Measurements from ENCODE around the gene MPP2. TPM values are rescaled to one million over a fixed set of nuclear protein-coding genes. Genes with fewer than 3 reads are reported as not detected.

The MPP2 gene
- 0.83 and 1.3 TPM in 2 replicates for total RNA-seq

DNA sequence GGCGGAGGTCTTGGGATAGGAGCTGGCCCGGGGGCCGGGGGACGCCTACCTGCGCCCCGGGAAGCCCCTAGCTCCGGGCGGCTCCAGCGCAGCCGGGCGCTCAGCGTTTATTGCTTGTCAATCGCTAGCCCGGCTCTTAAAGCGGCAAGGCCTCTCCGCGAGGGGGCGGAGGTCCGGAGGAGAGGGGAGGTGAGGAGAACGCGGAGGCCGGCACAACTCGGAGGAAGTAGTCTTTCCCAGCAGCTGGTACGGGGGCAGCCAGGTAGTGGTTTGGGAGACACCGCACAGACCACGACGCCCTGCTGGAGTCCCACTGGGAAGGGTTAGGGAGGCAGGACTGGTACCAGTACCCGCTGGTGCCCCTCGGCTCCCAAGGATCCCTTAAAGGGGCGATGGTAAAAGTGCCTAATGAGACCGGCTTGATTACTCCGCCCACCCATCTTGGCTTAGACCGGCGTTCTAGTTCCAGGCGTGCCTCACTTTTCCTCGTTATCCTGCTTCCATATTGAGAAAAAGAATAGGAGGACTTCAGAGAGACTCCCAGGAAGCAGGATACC, at the start of gene MPP2:
Gene MPP2 (minus strand): TSS at position 112 of the 557 bp plus-strand sequence. CDS start 3,076 bp downstream, outside the sequence.
- peak; percentile 78 for DNase-seq
- intact Hi-C loops (cut with micrococcal nuclease), result loop anchor here (5.0 kb wide), 1 partner anchor 90 kb away; no protein-coding TSS in a partner anchor
- Mint-ChIP-seq H3K4me3 (peak within 1 kb of the TSS; percentile 53), H3K27ac (no peak within 1 kb of the TSS), H3K4me1 (peaks cover 3% of the 10 kb centered on the region), H3K36me3 (ENCODE audit: low read depth) (no peaks in the 10 kb centered on the region), H3K27me3 (peaks cover 52% of the 10 kb centered on the region), H3K9me3 (no peaks in the 10 kb centered on the region)

DNA sequence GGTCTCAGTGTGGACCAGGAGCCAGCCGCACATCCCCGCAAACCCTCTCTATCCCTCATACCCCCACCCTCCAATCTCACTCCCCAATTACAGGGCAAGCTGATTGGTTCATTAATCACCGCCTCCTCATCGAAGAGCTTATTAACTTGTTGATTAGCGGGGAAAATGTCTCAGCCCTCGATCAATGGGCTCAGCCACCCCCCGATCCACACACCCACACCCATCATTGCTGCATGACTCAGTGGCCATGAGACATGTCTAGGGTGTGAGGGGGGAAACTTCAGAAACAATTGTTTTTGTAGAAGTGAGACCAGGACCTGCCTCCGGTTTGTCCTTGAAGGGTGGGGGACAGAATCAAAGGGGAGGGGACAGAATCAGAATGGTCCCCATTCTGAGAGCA, 48.9 kb upstream of the MPP2 start:
- H3K4me1 Mint-ChIP-seq, result peaks cover 2% of the 10 kb centered on the region
- H3K4me3 Mint-ChIP-seq, result no peak overlapping the region
- peaks cover 27% of the 10 kb centered on the region for H3K27me3 Mint-ChIP-seq
- no peaks in the 10 kb centered on the region for H3K36me3 Mint-ChIP-seq (ENCODE audit: low read depth)
- DNase-seq, result no peak
- intact Hi-C loops (cut with micrococcal nuclease), result no loop called here
- H3K9me3 Mint-ChIP-seq, result no peaks in the 10 kb centered on the region
- H3K27ac Mint-ChIP-seq, result no peak overlapping the region

DNA sequence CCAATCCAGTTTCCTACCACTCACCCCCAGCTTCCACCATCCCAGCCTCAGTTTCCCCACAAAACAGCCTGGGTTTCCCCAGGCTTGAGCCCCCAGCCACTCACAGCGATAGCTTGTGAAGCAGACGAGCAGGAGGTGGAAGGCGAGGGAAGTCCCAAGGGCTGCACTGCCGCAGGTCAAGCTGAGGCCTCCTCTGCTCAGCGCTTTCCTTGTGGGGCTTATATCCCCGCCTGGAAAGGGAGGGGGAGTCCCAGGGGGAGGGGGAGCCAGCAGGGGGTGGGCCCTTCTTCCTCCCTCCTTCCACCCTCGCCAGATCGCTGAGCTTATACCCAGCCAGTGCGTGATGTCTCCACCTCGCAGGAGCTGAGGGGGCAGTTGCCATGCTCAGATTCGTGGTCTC, 46.4 kb upstream of the MPP2 start, which contains the start of gene PYY:
Gene PYY (minus strand): TSS at position 195 of the 400 bp plus-strand sequence. CDS start 457 bp downstream, outside the sequence.
- H3K36me3 Mint-ChIP-seq (ENCODE audit: low read depth), result no peaks in the 10 kb centered on the region
- H3K4me1 Mint-ChIP-seq, result peaks cover 2% of the 10 kb centered on the region
- intact Hi-C loops (cut with micrococcal nuclease), result no loop called here
- H3K4me3 Mint-ChIP-seq, result peak within 1 kb of the TSS; percentile 14
- peaks cover 48% of the 10 kb centered on the region for H3K27me3 Mint-ChIP-seq
- H3K27ac Mint-ChIP-seq, result no peak within 1 kb of the TSS
- no peaks in the 10 kb centered on the region for H3K9me3 Mint-ChIP-seq
- no peak for DNase-seq

DNA sequence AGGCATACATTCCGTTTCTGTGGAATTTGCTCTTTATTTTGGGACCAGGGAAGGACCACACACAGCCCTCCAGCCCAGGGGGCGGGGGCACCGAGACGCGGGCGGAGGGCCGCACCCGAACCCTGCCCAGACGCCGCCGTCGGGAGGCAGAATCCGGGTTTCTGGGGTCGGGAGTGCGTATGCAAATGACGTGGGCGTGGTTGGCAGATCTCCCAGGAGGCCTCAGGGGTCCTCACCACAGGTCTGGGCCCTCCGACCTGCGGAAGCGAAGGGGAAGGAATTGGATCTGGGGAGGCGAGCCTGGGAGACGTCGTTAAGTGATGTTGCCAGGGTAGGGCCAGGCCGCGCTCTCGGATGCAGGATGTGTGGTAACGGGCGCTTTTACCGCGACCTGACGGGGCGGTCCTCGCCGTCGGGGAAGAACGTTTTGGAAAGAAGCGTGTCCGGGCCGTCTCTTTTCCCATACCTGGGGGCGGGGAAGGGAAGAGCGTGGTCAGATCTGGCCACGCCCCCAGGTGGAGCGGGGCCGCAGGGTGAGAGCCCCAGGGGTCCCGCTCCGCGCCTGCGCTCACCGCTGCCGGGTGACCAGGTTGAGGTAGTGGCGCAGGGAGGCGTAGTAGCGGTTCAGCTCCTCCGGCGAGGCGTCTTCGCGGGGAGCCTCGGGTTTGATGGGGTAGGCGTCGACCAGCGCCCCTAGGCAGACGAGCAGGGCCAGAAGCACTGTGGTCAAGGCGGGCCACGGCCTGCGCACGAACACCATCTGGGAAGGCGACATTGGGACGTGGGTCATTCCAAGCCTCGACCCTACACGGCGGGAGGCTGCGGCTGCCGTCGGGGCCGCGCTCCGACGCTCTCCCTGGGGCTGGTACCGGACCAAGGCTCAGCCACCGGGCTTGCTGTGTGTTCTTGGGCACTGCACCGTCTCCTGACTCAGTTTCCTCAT, 45.7 kb upstream of the MPP2 start:
- H3K4me3 Mint-ChIP-seq, result peak overlapping the region; percentile 14
- intact Hi-C loops (cut with micrococcal nuclease), result no loop called here
- peaks cover 48% of the 10 kb centered on the region for H3K27me3 Mint-ChIP-seq

DNA sequence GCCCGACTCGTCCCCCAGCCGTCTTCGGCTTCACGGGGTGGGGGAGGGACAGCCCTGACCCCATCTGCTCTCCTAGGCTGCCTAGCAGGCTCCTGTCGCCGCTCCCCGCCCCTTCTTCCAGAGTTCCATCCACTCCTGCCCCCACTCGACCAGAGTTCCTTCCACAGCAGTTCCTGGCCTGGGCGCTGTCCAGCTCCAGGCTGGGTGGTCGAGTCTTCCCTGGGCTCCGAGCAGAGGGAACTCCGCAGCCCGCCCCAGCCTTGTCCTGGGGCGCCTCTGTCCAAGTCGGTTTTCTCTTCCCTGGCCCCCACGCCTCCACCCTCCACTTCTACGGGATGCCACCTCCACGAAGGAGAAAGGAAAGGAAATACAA, 45.0 kb upstream of the MPP2 start:
- no peaks in the 10 kb centered on the region for H3K36me3 Mint-ChIP-seq (ENCODE audit: low read depth)
- peaks cover 6% of the 10 kb centered on the region for H3K4me1 Mint-ChIP-seq
- DNase-seq, result no peak
- H3K9me3 Mint-ChIP-seq, result no peaks in the 10 kb centered on the region
- intact Hi-C loops (cut with micrococcal nuclease), result no loop called here
- H3K27ac Mint-ChIP-seq, result no peak overlapping the region
- no peak overlapping the region for H3K4me3 Mint-ChIP-seq
- peaks cover 51% of the 10 kb centered on the region for H3K27me3 Mint-ChIP-seq

More for the DNA sequence above, 45.7 kb upstream of the MPP2 start:
- Mint-ChIP-seq H3K27ac (no peak overlapping the region), H3K9me3 (no peaks in the 10 kb centered on the region), H3K4me1 (peaks cover 2% of the 10 kb centered on the region), H3K36me3 (ENCODE audit: low read depth) (no peaks in the 10 kb centered on the region)
- no peak for DNase-seq

DNA sequence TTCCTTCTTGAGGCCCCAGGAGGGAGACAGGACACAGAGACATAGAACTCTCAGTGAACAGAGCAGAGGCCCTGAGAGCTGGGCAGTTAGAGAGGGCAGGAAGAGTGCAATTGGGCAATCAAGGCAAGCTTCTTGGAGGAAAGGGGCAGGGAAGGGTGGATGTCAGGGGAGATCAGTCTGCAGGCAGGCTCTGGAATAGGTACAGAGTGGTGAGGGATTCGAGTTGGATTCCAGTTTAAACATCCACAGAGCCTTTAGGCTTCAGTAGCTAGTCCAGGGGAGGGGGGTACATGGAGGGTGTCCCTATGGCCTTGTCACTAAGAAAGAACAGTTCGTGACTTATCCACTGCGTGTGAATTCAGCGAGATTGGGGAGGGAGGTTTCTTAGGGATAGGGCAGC, 44.4 kb upstream of the MPP2 start:
- Mint-ChIP-seq H3K27ac (no peak overlapping the region), H3K4me3 (no peak overlapping the region), H3K4me1 (peaks cover 6% of the 10 kb centered on the region), H3K27me3 (peaks cover 51% of the 10 kb centered on the region), H3K36me3 (ENCODE audit: low read depth) (no peaks in the 10 kb centered on the region), H3K9me3 (no peaks in the 10 kb centered on the region)
- DNase-seq, result no peak
- intact Hi-C loops (cut with micrococcal nuclease), result no loop called here

DNA sequence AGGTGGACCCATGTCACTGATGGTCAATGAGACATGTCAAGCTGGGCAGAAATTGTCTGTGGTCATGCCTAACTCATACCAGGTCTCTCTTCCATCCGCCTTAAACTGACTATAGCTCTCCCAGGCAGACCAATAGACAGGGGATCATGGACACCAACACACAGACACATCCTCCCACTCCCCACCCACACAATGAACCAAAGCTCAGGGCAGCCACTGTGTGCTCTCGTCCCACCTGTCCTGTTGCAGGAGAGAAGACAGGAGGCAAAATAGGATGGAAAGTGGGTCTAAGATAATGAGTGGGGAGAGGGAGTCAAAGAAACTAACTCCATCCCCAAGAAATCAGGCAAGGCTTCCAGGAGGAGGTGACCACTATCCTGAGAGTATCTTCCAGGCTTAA, 43.2 kb upstream of the MPP2 start:
- Mint-ChIP-seq H3K4me3 (no peak overlapping the region), H3K27me3 (peaks cover 51% of the 10 kb centered on the region), H3K4me1 (peaks cover 6% of the 10 kb centered on the region), H3K36me3 (ENCODE audit: low read depth) (no peaks in the 10 kb centered on the region), H3K9me3 (no peaks in the 10 kb centered on the region), H3K27ac (no peak overlapping the region)
- no peak for DNase-seq
- intact Hi-C loops (cut with micrococcal nuclease), result no loop called here

DNA sequence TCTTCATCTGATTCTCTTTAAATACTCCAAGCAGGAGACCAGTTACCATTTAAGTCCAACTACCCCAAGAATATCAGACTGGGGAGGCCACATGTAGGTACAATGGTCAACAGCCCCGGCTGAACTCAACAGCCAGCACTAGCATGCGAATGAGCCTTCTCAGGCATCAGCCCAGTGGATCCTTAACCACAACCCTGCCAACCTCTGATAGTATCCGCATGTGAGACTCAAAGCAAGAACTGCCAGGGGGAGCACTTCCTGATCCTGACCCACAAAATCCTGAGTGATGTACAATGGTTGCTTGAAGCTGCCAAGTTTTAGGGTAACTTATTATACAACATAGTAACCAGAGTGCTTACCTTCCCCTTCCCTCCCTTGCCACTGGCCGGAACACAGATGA, 42.4 kb upstream of the MPP2 start:
- DNase-seq, result no peak
- intact Hi-C loops (cut with micrococcal nuclease), result loop anchor here (10.0 kb wide), 1 partner anchor 215 kb away; no protein-coding TSS in a partner anchor
- Mint-ChIP-seq H3K36me3 (ENCODE audit: low read depth) (no peaks in the 10 kb centered on the region), H3K27me3 (peaks cover 51% of the 10 kb centered on the region), H3K9me3 (no peaks in the 10 kb centered on the region), H3K27ac (no peak overlapping the region), H3K4me3 (no peak overlapping the region), H3K4me1 (peaks cover 8% of the 10 kb centered on the region)

DNA sequence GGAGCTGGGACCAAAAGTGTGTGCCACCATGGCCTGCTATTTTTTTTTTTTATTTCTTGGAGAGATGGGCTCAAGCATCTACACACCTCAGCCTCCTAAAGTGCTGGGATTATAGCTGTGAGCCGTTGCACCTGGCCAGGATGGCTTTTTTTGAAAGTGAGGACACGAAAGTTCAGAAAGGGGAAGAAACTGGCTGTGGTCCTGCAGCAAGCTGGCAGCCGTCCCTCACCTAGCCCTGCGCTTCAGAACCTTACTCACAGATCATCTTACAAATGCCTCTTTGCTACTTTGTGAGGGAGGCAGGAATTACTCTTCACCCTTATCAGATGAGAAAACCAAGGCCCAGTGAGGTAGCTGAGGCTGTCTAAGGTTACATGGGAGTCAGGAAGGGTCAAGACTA, 39.4 kb upstream of the MPP2 start:
- DNase-seq, result no peak
- no peaks in the 10 kb centered on the region for H3K36me3 Mint-ChIP-seq (ENCODE audit: low read depth)

GRCh38 chr17:43945074-43945829, 37.9 kb upstream of the MPP2 start:
- peaks cover 15% of the 10 kb centered on the region for H3K27me3 Mint-ChIP-seq
- intact Hi-C loops (cut with micrococcal nuclease), result loop anchor here (10.0 kb wide), 1 partner anchor 220 kb away; no protein-coding TSS in a partner anchor
- H3K9me3 Mint-ChIP-seq, result no peaks in the 10 kb centered on the region
- no peak overlapping the region for H3K27ac Mint-ChIP-seq
- no peak for DNase-seq
- H3K4me3 Mint-ChIP-seq, result no peak overlapping the region
- peaks cover 13% of the 10 kb centered on the region for H3K4me1 Mint-ChIP-seq
- H3K36me3 Mint-ChIP-seq (ENCODE audit: low read depth), result no peaks in the 10 kb centered on the region

More for the DNA sequence above, 39.4 kb upstream of the MPP2 start:
- H3K27ac Mint-ChIP-seq, result no peak overlapping the region
- H3K4me1 Mint-ChIP-seq, result peaks cover 13% of the 10 kb centered on the region
- peaks cover 29% of the 10 kb centered on the region for H3K27me3 Mint-ChIP-seq
- intact Hi-C loops (cut with micrococcal nuclease), result loop anchor here (10.0 kb wide), 1 partner anchor 218 kb away; no protein-coding TSS in a partner anchor
- no peaks in the 10 kb centered on the region for H3K9me3 Mint-ChIP-seq
- H3K4me3 Mint-ChIP-seq, result no peak overlapping the region

DNA sequence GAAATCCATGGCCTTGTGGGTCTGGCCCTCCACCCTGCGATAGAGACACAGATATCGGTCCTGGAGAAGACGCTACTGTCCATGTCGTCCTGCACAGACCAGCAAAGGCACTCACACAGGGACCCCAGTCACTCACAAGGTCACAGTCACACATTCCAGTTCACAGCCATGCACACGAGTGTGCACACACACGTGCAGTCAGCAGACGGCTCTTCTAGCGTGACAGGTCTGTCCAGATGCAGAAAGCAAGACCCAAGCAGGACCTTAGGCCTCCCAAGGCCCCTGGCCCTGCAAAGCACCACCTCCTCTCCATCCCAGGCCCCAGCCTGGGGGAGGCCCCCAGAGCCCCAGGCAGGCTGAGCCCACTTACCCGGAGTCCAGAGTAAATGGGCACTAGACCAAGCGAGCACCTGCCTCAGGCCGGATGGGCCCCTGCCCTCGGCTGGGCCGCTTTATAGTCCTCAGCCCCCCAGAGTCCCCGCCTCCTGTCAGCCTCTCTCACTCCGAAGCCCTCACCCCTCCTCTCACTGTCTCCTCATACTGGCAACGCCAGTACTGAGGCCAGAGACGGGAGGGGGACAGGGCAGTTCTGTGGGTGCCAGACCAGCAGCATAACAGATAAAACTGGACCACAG, 34.8 kb upstream of the MPP2 start, which contains the start of gene PPY:
Gene PPY (minus strand): TSS at position 426 of the 635 bp plus-strand sequence. CDS start 822 bp downstream, outside the sequence.
- no peaks in the 10 kb centered on the region for H3K36me3 Mint-ChIP-seq (ENCODE audit: low read depth)

GRCh38 chr17:43940630-43941029, 33.3 kb upstream of the MPP2 start:
- H3K4me1 Mint-ChIP-seq, result peaks cover 15% of the 10 kb centered on the region
- DNase-seq, result peak; percentile 67
- no peaks in the 10 kb centered on the region for H3K9me3 Mint-ChIP-seq
- intact Hi-C loops (cut with micrococcal nuclease), result loop anchor here (5.0 to 10.0 kb wide), 2 partner anchors 102 to 224 kb away; no protein-coding TSS in a partner anchor
- no peak overlapping the region for H3K4me3 Mint-ChIP-seq
- no peak overlapping the region for H3K27ac Mint-ChIP-seq
- no peaks in the 10 kb centered on the region for H3K36me3 Mint-ChIP-seq (ENCODE audit: low read depth)
- H3K27me3 Mint-ChIP-seq, result peaks cover 15% of the 10 kb centered on the region

More for the DNA sequence above, 34.8 kb upstream of the MPP2 start, which contains the start of gene PPY:
- intact Hi-C loops (cut with micrococcal nuclease), result loop anchor here (5.0 to 10.0 kb wide), 2 partner anchors 100 to 223 kb away; no protein-coding TSS in a partner anchor
- Mint-ChIP-seq H3K9me3 (no peaks in the 10 kb centered on the region), H3K4me1 (peaks cover 15% of the 10 kb centered on the region), H3K27ac (no peak within 1 kb of the TSS), H3K27me3 (peaks cover 14% of the 10 kb centered on the region), H3K4me3 (no peak within 1 kb of the TSS)
- no peak for DNase-seq

DNA sequence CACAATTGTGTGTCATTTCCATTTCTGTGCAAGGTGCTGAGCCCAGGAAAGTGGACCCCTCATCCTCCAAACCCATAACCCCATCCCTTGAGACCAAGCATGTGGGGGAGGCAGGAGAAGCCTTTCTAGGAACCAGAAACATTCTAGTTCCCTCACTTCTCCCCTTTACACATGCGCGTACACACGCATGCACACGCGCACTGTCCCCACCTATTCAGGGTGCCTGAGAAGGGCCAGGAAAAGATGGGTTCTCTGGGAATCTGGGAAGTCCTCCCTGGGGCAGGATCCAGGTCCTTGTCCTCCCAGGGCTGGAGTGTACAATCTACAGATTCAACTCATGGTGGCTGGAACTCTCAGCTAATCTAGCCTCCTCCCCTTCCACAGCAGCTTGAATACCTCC, 32.5 kb upstream of the MPP2 start:
- no peak overlapping the region for H3K27ac Mint-ChIP-seq
- no peak for DNase-seq
- no peak overlapping the region for H3K4me3 Mint-ChIP-seq
- intact Hi-C loops (cut with micrococcal nuclease), result loop anchor here (5.0 to 10.0 kb wide), 2 partner anchors 102 to 225 kb away; no protein-coding TSS in a partner anchor
- H3K27me3 Mint-ChIP-seq, result peaks cover 15% of the 10 kb centered on the region
- H3K36me3 Mint-ChIP-seq (ENCODE audit: low read depth), result no peaks in the 10 kb centered on the region
- peaks cover 13% of the 10 kb centered on the region for H3K4me1 Mint-ChIP-seq
- no peaks in the 10 kb centered on the region for H3K9me3 Mint-ChIP-seq
